Mesendoderm (in vitro differentiated cells): ENCODE results near the gene SOD3.

Source experiments
- DNase-seq: peaks from one replicate; pipeline ENCODE4 v3.0.0; 2013
- H2AK5ac ChIP-seq: 2 replicates; pipeline ENCODE4 v1.6.1; 2013; ENCODE audit warnings: low read length, inconsistent platforms
- H2BK120ac ChIP-seq: 2 replicates; pipeline ENCODE4 v1.6.1; 2013; ENCODE audit warnings: low read depth, mild to moderate bottlenecking, low read length, moderate library complexity, mixed read lengths
- H2BK15ac ChIP-seq: replicated peaks from 2 replicates; pipeline ENCODE4 v1.6.1; 2013; ENCODE audit warnings: low read depth, mild to moderate bottlenecking, moderate library complexity
- H2BK5ac ChIP-seq: 2 replicates; pipeline ENCODE4 v1.6.1; 2013; ENCODE audit warnings: low read length, inconsistent platforms
- H3K18ac ChIP-seq: 2 replicates; pipeline ENCODE4 v1.6.1; 2013; ENCODE audit warnings: mild to moderate bottlenecking, low read length, mixed read lengths
- H3K23ac ChIP-seq: one replicate; pipeline ENCODE4 v1.6.1; 2013; ENCODE audit warnings: low read length
- H3K27ac ChIP-seq: 2 replicates; pipeline ENCODE4 v1.5.1; 2013; ENCODE audit warnings: low read depth, mild to moderate bottlenecking, inconsistent platforms, low read length, moderate library complexity
- H3K27me3 ChIP-seq: 2 replicates; pipeline ENCODE4 v1.6.1; 2013; ENCODE audit warnings: low read length, control low read depth, mild to moderate bottlenecking, inconsistent platforms; ENCODE audit not compliant: insufficient read depth, poor library complexity
- H3K36me3 ChIP-seq: 2 replicates; pipeline ENCODE4 v1.6.1; 2013; ENCODE audit warnings: low read length, inconsistent platforms; ENCODE audit not compliant: control insufficient read depth, insufficient read depth
- H3K4ac ChIP-seq: one replicate; pipeline ENCODE4 v1.6.1; 2013; ENCODE audit warnings: low read depth, mild to moderate bottlenecking, low read length, moderate library complexity
- H3K4me1 ChIP-seq: 2 replicates; pipeline ENCODE4 v1.6.1; 2013; ENCODE audit warnings: low read depth, low read length, inconsistent platforms; ENCODE audit not compliant: control insufficient read depth
- H3K4me2 ChIP-seq: 2 replicates; pipeline ENCODE4 v1.6.1; 2013; ENCODE audit warnings: low read length
- H3K4me3 ChIP-seq: 2 replicates; pipeline ENCODE4 v1.5.1; 2013; ENCODE audit warnings: mild to moderate bottlenecking, low read length
- H3K56ac ChIP-seq: one replicate; pipeline ENCODE4 v1.6.1; 2013; ENCODE audit warnings: low read length
- H3K79me1 ChIP-seq: 2 replicates; pipeline ENCODE4 v1.6.1; 2013; ENCODE audit warnings: low read length, inconsistent platforms
- H3K79me2 ChIP-seq: 2 replicates; pipeline ENCODE4 v1.6.1; 2013; ENCODE audit warnings: mild to moderate bottlenecking, low read length; ENCODE audit not compliant: control insufficient read depth, insufficient read depth
- H3K9ac ChIP-seq: 2 replicates; pipeline ENCODE4 v1.6.1; 2013; ENCODE audit warnings: low read length, inconsistent platforms
- H4K5ac ChIP-seq: one replicate; pipeline ENCODE4 v1.6.1; 2013; ENCODE audit warnings: low read length
- H4K8ac ChIP-seq: one replicate; pipeline ENCODE4 v1.6.1; 2013; ENCODE audit warnings: low read depth, mild to moderate bottlenecking, control low read depth, low read length, moderate library complexity
- WGBS: extraction: QIAGEN DNeasy Blood & Tissue Kit; methylation state at CpG from one replicate; pipeline ENCODE4 v1.1.7; 2013; ENCODE audit warnings: low lambda C conversion rate, missing lambda C conversion rate; ENCODE audit not compliant: insufficient coverage; ENCODE audit errors: extremely low coverage; 5-methylcytosine and 5-hydroxymethylcytosine counted together

Gene SOD3

GRCh38 chr4:24791043-24791442 lies 4.3 kb upstream of the SOD3 start:
- Histone ChIP-seq H3K4me1 (peaks cover 10% of the 10 kb centered on the region), H4K8ac (no peak overlapping the region), H3K9ac (no peak overlapping the region), H3K79me1 (no peaks in the 10 kb centered on the region), H2AK5ac (no peak overlapping the region), H3K18ac (no peak overlapping the region), H2BK5ac (no peak overlapping the region), H3K56ac (no peak overlapping the region), H3K27me3 (no peaks in the 10 kb centered on the region), H3K23ac (no peak overlapping the region), H3K27ac (no peak overlapping the region), H2BK120ac (no peak overlapping the region), H2BK15ac (no peak overlapping the region), H4K5ac (no peak overlapping the region), H3K4ac (no peak overlapping the region), H3K79me2 (no peaks in the 10 kb centered on the region), H3K4me3 (no peak overlapping the region), H3K36me3 (no peaks in the 10 kb centered on the region), H3K4me2 (no peak overlapping the region)
- DNase-seq: no peak

GRCh38 chr4:24792552-24792951 lies 2.8 kb upstream of the SOD3 start:
- H3K79me2 ChIP-seq: no peaks in the 10 kb centered on the region
- no peak overlapping the region for H3K23ac ChIP-seq
- H4K8ac ChIP-seq: no peak overlapping the region
- H3K18ac ChIP-seq: no peak overlapping the region
- no peak for DNase-seq
- H3K4me2 ChIP-seq: no peak overlapping the region
- H3K4ac ChIP-seq: no peak overlapping the region
- H3K9ac ChIP-seq: no peak overlapping the region
- no CpG with 5 or more reads among the region's 4 CpGs for WGBS
- H3K27ac ChIP-seq: no peak overlapping the region
- H2AK5ac ChIP-seq: no peak overlapping the region
- no peak overlapping the region for H2BK120ac ChIP-seq
- no peak overlapping the region for H2BK5ac ChIP-seq
- no peaks in the 10 kb centered on the region for H3K79me1 ChIP-seq
- no peak overlapping the region for H2BK15ac ChIP-seq
- peaks cover 10% of the 10 kb centered on the region for H3K4me1 ChIP-seq
- peaks cover 1% of the 10 kb centered on the region for H3K27me3 ChIP-seq
- H3K36me3 ChIP-seq: no peaks in the 10 kb centered on the region
- no peak overlapping the region for H3K4me3 ChIP-seq
- no peak overlapping the region for H3K56ac ChIP-seq
- no peak overlapping the region for H4K5ac ChIP-seq

- no peaks in the 10 kb centered on the region for H3K79me1 ChIP-seq
- no peak overlapping the region for H4K8ac ChIP-seq
- H2BK120ac ChIP-seq: no peak overlapping the region
- no peak overlapping the region for H3K56ac ChIP-seq
- H3K4me3 ChIP-seq: no peak overlapping the region
- peaks cover 10% of the 10 kb centered on the region for H3K4me1 ChIP-seq
- peaks cover 3% of the 10 kb centered on the region for H3K27me3 ChIP-seq
- no peak overlapping the region for H3K9ac ChIP-seq
- DNase-seq: peak; percentile 75
- H2BK15ac ChIP-seq: no peak overlapping the region
- no peak overlapping the region for H3K23ac ChIP-seq
- H3K4ac ChIP-seq: no peak overlapping the region
- no CpG with 5 or more reads among the region's 8 CpGs for WGBS
- H3K27ac ChIP-seq: no peak overlapping the region
- no peaks in the 10 kb centered on the region for H3K36me3 ChIP-seq
- no peaks in the 10 kb centered on the region for H3K79me2 ChIP-seq
- no peak overlapping the region for H2BK5ac ChIP-seq
- H2AK5ac ChIP-seq: no peak overlapping the region
- no peak overlapping the region for H4K5ac ChIP-seq
- H3K4me2 ChIP-seq: no peak overlapping the region
- H3K18ac ChIP-seq: no peak overlapping the region
Observed at GRCh38 chr4:24793219-24794005, 2.0 kb upstream of the SOD3 start.

GRCh38 chr4:24794051-24794450 lies 1.3 kb upstream of the SOD3 start:
- Histone ChIP-seq H3K4me2 (no peak overlapping the region), H4K5ac (no peak overlapping the region), H2BK120ac (no peak overlapping the region), H3K36me3 (no peaks in the 10 kb centered on the region), H2AK5ac (no peak overlapping the region), H3K18ac (no peak overlapping the region), H3K4me3 (no peak overlapping the region), H2BK15ac (no peak overlapping the region), H3K4ac (no peak overlapping the region), H2BK5ac (no peak overlapping the region), H3K23ac (no peak overlapping the region), H3K27me3 (peaks cover 8% of the 10 kb centered on the region), H3K79me1 (no peaks in the 10 kb centered on the region), H3K56ac (no peak overlapping the region), H3K79me2 (no peaks in the 10 kb centered on the region), H4K8ac (no peak overlapping the region), H3K4me1 (peaks cover 10% of the 10 kb centered on the region), H3K27ac (no peak overlapping the region), H3K9ac (no peak overlapping the region)
- WGBS: no CpG with 5 or more reads among the region's 4 CpGs
- peak; percentile 63 for DNase-seq

- Histone ChIP-seq H2BK120ac (no peak overlapping the region), H3K4me1 (peaks cover 10% of the 10 kb centered on the region), H3K79me1 (no peaks in the 10 kb centered on the region), H3K9ac (no peak overlapping the region), H3K36me3 (no peaks in the 10 kb centered on the region), H4K8ac (no peak overlapping the region), H3K27ac (no peak overlapping the region), H3K18ac (no peak overlapping the region), H3K56ac (no peak overlapping the region), H3K27me3 (peaks cover 12% of the 10 kb centered on the region), H2AK5ac (no peak overlapping the region), H2BK5ac (no peak overlapping the region), H3K4me2 (no peak overlapping the region), H3K79me2 (no peaks in the 10 kb centered on the region), H3K4ac (no peak overlapping the region), H3K4me3 (no peak overlapping the region), H4K5ac (no peak overlapping the region), H2BK15ac (no peak overlapping the region), H3K23ac (no peak overlapping the region)
- DNase-seq: peak; percentile 38
- no CpG with 5 or more reads among the region's 10 CpGs for WGBS
Observed at GRCh38 chr4:24794480-24794879, 893 bp upstream of the SOD3 start.
